Left kidney (tissue), 2 donors: ENCODE measurements around the gene POLD2. TPM values are rescaled to one million over a fixed set of nuclear protein-coding genes. Genes with fewer than 3 reads are reported as not detected.

Experiments used
- DNase-seq: peaks from one replicate; pipeline ENCODE4 v3.0.0-alpha.2; 2013
- polyA plus RNA-seq: library from polyadenylated mRNA; unstranded; fragments of 120-200 nt; gene quantifications from one replicate; pipeline ENCODE4 v1.2.1, GENCODE V29; 2013; ENCODE audit not compliant: insufficient read length

The POLD2 gene
- polyA plus RNA-seq, 1 donor, result 108 TPM

DNA sequence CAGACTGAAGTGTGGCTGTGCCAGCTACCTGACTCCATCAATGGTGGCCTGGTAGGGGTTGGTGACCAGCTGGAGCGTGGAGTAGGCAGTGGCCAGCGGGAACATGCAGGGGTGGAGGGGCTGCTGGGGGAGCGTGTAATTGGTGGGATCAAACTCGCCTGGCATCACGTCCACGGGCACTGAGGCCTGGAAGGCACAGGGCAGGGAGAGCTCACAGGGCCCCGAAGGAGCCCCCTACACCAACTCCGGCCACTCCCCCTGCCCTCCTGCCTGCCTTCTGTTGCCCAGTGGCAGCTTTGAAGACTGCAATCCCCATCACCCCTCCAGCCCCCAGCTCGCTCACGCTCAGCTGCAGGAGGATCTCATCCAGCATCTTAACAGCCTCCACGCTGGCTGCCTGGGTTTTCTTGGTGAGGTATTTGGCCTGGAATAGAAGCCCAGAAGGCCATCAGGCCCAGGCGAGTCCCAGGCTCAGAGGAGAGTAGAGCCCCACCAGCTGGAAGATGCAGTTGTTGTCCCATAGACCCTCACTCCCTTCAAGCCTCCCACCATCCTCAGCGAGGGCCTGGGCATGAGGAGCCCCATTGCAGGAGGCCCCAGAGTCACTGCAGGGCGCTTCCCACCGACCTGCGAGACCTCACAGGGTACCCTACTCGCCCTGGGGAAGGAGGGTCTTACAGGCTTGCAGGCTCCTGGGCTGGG is 7.1 kb downstream of the POLD2 start:
- DNase-seq, result no peak

GRCh38 chr7:44114586-44115310 is 8.6 kb downstream of the POLD2 start:
- DNase-seq, result no peak

GRCh38 chr7:44113764-44114354 is 9.5 kb downstream of the POLD2 start:
- DNase-seq, result no peak

DNA sequence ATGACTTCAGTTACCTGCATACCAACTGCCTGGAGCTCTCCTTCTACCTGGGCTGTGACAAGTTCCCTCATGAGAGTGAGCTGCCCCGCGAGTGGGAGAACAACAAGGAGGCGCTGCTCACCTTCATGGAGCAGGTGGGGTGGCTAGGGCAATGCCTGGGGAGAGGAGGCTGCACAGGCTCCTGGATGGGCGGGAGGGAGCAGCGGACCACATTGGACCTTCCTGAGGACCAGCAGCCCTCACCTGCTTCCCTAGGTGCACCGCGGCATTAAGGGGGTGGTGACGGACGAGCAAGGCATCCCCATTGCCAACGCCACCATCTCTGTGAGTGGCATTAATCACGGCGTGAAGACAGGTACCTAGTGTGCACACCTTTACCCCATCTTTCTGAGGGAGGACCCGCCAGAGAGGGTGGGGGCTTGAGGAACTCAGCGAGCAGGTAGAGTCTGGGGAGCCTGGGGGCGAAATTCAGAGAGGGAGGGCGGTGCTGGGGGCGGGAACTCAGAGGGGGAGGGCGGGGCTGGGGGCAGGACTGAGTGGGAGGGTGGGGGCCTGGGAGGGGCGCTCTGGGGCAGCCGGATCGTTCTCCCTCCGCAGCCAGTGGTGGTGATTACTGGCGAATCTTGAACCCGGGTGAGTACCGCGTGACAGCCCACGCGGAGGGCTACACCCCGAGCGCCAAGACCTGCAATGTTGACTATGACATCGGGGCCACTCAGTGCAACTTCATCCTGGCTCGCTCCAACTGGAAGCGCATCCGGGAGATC is 10.2 kb downstream of the POLD2 start:
- no peak for DNase-seq

DNA sequence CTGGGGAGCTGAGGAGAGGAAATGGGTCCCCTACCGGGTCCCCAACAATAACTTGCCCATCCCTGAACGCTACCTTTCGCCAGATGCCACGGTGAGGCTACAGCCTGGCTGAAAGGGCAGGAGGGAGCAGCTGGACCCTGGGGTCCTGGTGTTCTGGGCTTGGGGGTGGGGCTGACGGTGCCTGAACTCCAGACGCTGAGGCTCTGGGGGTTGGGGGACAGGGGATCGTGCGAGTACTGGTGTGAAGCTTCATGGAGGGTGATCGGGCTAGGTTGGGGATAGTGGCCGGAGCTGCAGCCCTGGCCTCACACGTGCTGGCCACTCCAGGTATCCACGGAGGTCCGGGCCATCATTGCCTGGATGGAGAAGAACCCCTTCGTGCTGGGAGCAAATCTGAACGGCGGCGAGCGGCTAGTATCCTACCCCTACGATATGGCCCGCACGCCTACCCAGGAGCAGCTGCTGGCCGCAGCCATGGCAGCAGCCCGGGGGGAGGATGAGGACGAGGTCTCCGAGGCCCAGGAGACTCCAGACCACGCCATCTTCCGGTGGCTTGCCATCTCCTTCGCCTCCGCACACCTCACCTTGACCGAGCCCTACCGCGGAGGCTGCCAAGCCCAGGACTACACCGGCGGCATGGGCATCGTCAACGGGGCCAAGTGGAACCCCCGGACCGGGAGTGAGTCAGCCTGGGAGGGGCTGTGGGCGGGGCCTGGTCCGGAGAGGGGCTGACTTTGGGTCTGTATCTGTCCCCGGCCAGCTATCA is 10.9 kb downstream of the POLD2 start:
- no peak for DNase-seq

GRCh38 chr7:44111761-44112160 is 11.6 kb downstream of the POLD2 start:
- no peak for DNase-seq

DNA sequence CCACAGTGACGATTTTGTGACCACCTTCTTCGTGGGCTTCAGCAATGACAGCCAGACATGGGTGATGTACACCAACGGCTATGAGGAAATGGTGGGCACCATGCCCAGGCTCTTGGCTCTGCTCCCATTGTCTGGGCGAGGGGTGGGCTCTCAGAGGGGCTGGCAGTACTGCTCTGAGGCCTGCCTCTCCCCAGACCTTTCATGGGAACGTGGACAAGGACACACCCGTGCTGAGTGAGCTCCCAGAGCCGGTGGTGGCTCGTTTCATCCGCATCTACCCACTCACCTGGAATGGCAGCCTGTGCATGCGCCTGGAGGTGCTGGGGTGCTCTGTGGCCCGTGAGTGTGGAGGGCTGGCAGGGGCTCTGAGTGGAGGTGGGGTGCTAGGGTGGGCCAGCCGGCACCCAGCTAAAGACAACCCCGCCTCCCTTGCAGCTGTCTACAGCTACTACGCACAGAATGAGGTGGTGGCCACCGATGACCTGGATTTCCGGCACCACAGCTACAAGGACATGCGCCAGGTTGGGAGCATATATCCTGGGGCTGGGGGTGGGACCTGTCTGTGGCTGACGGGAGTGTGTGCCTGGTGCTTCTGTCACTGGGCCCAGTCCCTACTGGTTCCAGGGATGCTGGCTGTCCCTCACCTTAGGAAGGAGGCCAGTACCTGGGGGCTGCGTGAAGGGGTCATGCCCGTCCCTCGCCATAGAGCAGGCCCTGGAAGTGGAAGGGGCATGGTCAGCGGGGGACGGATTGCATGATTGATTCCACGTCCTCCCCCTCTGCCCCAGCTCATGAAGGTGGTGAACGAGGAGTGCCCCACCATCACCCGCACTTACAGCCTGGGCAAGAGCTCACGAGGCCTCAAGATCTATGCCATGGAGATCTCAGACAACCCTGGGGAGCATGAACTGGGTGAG is 12.4 kb downstream of the POLD2 start:
- no peak for DNase-seq

GRCh38 chr7:44109991-44110390 is 13.4 kb downstream of the POLD2 start:
- DNase-seq, result no peak

GRCh38 chr7:44108768-44109750 is 14.3 kb downstream of the POLD2 start:
- no peak for DNase-seq

DNA sequence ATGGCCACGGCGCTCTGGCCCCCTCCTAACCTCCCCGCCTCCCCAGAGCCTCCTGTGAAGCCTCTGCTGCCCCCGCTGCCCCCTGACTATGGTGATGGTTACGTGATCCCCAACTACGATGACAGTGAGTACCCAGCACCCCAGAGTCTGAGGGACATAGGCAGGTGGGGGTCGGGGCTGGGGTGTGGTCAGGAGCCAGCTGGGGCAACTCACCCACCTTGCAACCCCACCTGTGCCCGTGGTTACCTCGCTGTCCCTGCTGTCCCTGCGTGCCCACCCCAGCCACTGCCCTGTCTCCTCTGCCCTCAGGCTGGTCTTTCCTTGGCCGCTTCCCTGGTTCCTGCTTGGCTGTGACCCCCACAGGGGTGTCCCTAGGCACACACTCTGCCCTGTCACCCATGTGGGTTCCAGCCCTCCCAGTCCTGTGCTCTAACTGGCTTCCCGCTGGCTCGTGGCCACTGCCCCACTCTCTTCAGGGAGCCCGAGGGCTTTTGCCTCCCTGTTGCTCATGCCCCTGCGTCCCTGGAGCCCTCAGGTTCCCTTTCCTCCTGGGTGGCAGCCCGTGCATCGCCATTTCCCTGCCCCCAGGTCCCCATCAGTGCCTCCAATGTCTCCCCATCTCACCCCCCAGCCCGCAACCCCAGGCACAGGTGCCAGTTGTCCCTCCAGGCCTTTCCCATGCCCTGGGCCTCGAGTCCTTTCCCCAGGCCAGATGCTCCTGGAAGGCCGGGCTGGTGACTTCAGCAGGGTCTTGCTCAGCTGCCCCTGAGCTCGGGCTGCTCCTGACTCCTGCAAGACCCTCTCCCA is 15.2 kb downstream of the POLD2 start:
- DNase-seq, result no peak

DNA sequence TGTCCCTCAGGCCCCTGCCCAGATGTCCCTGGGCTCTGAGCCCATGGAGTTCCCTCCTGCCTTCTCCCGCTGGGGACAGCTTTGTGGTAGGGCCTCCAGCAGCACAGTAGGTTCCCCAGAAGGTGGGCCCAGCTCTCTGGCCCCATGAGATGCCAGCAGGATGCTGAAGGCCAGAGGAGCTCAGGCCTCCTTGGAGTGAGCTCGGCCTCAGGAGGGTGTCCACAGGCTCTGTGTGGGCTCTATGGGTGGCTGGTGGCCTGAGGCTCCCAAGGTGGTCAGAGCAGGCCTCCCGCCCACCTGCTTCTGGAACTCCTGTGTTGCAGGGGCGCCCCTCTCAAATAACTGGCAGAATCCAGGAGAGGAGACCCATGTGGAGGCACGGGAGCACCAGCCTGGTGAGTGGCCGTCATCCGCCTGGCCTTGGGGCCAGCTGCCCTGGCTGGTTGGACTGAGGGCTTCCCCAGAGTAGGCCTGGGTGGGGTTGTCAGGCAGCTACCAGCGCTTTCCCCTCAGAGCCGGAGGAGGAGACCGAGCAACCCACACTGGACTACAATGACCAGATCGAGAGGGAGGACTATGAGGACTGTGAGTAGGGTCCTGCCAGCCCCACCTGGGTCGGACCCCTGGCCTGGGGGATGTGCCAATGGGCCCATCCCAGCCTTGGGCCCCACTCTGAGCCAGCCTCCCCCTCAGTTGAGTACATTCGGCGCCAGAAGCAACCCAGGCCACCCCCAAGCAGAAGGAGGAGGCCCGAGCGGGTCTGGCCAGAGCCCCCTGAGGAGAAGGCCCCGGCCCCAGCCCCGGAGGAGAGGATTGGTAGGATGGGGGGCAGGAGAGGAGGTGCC is 16.0 kb downstream of the POLD2 start:
- no peak for DNase-seq

GRCh38 chr7:44106311-44107065 is 16.9 kb downstream of the POLD2 start:
- no peak for DNase-seq

- no peak for DNase-seq
Observed at GRCh38 chr7:44105832-44106231, 17.5 kb downstream of the POLD2 start.

DNA sequence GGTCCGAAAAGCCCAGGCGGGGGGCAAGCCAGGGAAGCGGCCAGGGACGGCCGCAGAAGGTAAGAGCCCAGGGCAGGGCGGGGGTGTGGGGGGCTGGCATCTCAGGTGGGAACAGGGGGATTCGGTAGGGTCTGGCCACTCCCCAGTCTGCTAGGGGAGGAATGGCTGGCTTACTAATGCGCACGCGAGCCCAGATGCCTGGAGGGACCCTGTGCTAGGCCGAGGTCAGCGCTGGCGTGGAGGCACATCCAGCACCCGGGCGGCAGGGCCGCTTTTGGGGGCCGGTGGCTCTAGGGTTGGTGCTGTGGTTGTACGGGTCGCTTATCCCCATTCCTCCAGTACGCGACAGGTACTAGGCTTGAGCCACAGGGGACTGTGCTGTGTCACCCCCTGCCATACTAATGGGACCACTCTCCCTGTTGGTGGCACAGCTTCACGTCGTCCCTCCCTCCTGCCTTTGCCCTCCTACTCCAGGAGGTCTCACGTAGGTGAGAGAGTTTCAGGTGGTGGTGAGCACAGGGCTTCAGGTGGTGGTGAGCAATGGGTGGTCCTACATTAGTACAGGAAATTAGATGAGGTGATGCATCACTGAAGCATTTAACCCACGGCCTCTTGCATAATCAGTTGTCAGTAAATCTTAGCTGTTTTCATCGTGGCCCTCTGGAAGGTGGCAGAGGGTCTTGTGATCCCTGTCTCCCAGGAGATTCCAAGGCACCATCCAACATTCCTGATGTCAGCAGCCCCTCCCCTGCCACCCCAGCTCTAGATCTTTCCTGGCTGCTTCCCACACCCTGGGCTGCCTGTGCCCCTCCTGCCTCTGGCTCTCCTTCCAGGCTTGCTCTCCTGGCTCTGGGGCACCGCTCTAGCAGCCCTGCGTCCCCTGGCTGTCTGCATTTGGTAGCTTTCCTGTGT is 18.2 kb downstream of the POLD2 start:
- DNase-seq, result no peak
